Dermis blood vessel endothelial cell (primary cell): Measurements from ENCODE around the gene USP7. TPM values are rescaled to one million over a fixed set of nuclear protein-coding genes. Genes with fewer than 3 reads are reported as not detected.
A peak's percentile ranks its signal among the peaks of the same experiment; 100 is the strongest.
"Not testable (repeated sequence)": the region's sequence is repeated elsewhere in the genome, so short reads cannot be mapped to it uniquely, and the experiment has no call there.

Source experiments
- DNase-seq: peaks from one replicate; pipeline ENCODE4 v3.0.0; 2010
- total RNA-seq: library from RNA; depleted of rRNA; stranded (reverse); fragments of >200 nt; gene quantifications from 2 replicates; pipeline ENCODE4 v1.2.3, GENCODE V29; 2014

The USP7 gene
- total RNA-seq, 1 donor from 2014 or later: 61.3 TPM

DNA sequence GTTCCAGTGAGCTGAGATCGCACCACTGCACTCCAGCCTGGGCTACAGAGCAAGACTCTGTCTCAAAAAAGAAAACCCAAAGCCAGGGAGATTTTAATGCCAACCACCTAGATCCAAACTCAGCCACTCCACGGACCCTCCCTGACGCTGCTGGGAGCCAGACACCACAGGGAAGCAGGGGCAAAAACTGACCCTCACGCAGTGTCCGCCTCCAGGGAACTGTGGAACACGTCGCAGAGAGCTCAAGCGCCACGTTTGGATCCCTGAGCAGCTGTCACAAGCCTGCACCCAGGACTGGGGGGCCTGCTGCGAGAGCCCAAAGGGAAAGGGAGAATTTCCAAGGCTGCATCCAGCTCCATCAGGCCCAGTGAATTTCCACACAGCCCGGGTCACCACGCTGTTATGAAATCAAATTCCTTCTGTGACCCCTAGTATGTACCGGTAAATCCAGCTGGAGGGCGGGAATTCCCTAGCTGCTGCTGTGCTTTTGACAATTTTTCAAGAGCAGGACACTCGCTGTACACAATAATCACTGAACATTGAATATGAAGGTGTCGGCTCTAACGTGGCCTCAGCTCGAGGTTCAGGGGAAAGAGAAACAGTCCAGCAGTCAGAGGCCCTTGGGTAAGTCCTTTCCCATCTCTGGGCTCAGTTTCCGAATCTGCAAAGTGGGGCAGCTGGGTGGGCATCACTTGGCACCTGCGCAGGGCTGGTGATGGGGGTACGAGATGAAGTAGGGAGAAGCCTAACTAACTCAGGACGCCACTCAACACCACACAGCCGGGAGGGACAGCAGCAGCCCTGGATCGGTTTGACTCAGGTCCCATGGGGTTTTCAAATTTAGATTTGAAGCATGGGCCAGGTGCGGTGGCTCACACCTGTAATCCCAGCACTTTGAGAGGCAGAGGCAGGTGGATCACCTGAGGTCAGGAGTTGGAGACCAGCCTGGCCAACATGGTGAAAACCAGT is 103.5 kb downstream of the USP7 start:
- peak; percentile 38 for DNase-seq

DNA sequence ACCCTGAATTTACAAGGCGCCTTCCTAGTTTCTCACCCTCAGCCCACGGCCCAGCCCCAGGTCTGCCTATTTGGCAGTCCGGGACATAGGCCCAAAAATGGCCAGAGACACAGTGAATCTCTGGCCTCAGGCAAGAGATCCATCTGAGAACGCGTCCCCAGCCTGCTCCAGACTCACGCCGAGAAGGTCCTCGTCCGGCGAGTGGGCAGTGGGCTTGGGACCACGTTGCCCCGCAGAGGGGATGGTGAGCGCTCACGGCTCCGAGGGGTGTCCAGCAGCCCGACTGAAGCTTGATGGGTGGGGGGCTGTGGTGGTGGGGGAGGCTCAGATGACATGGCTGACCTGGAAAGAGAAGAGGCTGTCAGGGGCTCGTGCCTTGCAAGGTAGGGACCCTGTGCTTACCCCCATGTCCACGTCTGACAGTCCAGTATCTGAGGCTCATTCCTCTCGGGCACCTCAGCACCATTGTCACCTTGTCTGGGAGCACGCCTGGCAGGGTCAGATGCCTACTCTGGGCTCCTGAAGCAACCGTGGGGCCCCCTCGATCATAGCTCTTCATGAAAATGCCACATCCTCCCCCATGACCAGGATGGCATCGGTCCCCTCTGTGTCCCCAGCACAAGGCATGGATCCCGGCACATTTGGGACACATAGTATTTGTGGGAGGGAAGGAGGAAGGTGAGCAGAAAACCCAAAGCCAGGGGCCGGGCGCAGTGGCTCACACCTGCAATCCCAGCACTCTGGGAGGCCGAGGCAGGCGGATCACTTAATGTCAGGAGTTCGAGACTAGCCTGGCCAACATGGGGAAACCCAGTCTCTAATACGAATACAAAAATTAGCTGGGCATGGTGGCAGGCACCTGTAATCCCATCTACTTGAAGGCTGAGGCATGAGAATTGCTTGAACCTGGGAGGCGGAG is 104.5 kb downstream of the USP7 start:
- no peak for DNase-seq

DNA sequence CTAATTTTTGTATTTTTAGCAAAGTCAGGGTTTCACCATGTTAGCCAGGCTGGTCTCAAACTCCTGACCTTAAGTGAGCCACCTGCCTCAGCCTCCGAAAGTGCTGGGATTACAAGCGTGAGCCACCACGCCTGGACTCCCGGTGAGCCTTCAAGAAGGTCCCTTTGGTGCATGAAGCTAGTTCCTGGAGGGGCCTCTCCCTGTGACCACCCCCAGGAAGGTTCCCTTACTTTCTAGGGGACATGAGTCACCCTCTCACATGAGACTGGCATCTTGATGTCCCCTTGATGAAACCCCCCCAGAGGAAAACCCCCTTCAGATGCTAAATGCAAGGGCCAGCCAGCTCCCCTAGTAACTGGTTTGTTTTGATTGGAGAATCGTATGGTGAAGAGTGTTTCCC is 107.7 kb downstream of the USP7 start:
- DNase-seq: no peak

DNA sequence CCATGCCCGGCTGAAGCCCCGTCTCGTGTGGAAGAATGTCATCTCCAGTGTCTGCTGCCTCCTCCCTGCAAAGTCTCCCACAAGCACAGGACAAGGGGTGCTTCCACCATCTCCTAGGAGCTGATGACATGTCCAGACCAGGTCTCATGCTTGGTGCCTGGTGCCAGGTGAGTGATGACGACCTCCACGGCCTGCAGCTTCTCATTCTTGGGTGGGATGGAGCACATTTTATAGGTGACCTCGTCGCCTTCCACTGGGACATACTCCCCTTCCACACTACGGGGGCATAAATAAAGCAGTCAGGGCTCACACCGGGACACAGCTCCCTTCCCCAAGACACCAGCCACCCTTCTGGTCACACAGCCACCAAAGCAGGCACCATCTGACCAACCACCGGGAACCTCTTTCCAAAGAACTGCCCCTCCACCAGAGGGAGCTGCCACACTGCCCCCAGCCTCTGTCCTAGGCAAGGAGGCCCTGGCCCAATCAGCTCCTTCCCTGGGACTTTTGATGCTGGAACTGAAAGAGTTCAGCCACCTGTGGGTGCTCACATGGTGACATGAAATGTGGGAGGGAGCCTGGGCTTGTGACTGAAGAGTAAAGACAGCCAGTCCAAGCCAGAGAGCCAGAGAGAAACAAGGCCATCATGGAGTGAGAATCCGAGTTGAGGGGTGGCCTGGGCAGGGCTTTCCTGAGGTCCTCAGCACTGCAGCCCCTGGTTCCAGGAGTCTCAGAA is 108.5 kb downstream of the USP7 start:
- DNase-seq: no peak

DNA sequence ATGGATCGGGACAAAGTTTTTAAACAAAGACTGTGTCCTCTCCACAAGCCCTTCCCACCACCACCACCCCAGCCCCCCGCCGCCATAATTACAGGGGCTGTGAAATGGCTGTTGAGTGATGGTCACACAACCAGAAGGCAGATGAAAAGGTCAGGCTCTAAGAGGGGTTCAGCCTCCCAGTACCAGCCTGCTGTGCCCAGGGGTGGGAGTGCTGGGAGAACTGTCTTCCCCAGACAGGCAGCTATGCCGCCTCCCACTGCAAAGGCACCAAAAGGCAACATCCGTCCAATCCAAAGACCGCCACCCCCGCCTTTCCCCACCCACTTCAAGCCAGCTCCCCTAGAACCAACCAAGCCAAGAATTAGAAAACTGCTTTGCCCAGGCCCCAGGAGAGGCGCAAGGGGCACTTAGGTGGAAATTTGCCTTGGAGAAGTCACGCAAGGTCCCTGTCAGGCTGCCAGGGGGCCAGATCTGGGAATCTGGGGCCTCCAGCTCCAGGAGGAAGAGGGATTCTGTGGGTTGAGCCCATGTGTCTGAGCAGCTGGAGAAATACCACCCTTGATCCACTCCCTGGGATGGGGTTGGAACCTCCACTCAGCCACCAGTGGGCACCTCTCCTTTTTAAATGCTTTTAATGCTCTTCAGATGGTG is 109.3 kb downstream of the USP7 start:
- no peak for DNase-seq

DNA sequence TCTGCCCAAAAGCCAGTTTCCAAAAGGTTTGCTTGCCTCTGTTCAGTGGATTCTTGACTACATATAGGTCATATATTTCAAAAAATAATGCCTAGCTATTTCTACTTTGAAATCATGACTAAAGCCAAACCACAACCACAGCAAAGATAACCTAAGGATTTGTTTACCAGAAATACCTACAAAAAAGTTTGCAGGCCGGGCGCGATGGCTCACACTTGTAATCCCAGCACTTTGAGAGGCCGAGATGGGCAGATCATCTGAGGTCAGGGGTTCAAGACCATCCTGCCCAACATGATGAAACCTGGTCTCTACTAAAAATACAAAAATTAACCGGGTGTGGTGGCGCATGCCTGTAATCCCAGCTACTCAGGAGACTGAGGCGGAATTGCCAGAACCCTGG is 110.1 kb downstream of the USP7 start:
- DNase-seq: no peak

DNA sequence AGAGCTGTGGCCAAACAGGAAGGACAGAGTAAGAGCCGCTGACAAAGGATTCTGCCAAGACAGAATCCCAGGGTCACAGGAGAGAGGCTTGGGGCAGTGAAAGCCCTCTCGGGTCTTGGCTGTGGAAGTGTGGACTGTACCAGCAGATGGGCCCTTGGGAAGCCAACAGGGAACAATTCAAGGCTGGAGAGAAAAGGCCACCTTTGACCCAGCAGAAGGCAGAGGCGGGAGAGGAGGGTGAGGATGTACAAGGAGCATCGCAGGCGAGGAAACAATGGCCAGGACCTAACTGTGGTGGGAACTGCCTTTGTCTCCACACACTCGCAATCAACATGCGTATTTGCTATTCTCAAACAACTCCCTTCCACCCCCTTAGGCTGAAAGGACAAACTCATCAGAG is 110.6 kb downstream of the USP7 start:
- peak; percentile 37 for DNase-seq

DNA sequence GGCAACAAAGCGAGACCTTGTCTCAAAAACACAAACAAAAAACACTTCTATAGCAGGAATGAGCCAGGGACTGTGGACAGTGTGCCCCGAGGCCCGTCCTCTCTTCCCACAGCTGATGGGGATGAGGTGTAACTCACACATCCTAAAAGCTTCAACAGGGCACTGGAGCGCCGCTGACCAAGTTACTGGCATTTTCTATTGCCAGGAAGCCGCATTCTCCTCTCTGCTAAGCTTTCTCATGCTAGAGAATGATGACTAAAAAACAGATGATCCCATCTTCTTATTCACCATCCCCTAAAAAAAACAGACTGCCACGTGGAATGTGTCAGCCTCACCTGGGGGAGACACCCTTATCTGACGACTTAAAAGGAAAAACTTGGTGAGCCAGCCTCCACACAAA is 111.2 kb downstream of the USP7 start:
- DNase-seq: no peak

DNA sequence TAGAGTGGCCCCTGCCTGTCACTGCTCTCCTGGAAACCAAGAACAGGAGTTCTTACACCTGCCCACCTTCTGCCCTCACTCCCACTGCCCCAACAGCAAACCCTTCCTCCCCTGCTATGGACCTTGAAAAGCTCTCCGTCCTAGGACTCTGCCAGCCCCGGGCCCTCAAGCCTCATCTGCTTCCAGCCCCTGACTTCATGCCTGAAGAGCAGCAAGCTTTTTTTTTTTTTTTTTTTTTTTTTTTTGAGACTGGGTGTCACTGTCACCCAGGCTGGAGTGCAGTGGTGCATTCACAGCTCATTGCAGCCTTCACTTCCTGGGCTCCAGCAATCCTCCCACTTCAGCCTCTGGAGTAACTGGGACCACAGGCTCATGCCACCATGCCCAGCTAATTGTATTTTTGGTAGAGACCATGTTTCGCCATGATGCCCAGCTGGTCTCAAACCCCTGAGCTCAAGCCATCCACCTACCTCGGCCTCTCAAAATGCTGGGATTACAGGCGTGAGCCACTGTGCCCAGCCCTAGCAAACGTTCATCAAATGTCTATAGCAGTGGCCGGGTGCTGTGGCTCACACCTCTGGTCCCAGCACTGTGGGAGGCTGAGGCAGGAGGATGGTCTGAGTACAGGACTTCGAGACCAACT is 111.8 kb downstream of the USP7 start:
- no peak for DNase-seq

DNA sequence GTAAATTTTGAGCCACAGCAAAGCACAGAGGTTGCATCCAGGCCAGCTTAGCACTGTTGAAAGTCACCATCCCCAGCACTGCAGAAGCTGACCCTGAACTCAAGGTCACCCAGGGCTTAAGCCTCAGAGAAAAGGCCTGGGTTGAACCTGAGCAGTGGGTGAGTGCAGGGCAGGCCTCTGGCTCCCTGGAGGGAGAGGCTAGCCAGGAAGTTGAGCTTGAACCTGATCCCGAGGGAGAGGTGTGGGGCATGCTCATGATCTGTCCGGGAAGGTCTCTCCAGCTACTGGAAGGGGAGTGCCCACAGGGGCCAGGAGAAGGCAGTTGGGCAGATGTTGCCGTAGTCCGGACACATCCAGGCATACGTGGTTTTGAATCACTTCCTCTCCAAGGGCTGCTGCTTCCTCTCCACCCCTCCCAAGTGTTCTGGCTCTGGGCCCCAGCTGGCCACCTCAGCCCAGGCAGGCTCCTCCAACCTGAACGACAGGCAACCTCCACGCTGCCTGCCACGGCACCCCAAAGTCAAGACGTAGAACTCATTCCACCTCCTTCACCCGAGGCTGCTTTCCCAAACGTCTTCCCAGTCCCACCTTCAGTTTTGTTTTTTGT is 113.3 kb downstream of the USP7 start:
- peak; percentile 96 for DNase-seq

DNA sequence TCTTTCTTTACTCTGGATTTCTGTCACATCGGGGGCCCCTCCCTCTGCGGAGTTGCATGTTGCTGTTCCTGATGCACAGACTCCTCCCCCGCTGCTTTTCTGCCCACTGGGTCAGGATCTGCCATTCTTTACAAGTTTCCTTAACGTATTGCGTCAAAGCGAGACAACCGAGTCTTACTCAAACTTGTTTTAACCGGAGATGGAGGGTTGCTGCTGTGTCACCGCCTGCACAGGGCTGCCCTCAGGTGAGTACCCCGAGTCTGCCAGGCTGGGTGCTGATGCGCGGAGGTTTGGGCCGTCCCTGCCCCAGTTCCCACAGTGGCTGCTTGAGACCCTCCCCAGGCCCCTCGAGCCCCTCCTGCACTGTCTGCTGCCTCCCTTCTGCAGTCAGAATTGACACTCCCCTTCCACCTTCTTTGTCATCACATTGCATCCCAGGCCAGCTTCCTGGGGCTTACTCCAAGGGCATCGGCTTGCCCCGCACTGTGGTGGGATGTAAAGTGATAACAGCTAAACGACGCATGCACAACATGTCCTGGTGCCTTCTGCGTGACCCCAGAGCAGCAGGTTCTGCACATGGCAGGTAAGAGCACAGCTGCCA is 114.2 kb downstream of the USP7 start:
- DNase-seq: no peak

DNA sequence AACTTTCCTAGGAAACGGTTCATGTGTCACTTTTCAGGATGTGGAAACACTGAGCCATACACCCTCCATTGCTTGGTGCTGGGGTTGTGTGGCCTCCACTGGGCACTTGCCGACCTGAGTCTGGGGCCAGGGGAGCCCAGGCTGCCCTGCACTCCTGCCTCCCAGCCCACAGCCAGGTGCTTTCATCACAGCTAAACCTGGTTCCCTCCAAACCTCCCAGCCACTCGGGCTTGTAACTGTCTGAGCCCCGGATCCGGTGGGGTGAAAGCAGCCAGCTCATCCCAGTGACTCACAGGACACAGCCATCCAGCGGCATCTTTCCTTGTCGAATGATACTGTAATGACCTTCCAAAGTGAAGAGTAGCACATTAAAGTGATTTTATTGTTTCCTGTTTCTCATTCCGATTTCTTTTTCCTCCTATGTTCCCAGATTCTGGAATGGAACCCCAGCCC is 114.7 kb downstream of the USP7 start:
- peak; percentile 35 for DNase-seq

DNA sequence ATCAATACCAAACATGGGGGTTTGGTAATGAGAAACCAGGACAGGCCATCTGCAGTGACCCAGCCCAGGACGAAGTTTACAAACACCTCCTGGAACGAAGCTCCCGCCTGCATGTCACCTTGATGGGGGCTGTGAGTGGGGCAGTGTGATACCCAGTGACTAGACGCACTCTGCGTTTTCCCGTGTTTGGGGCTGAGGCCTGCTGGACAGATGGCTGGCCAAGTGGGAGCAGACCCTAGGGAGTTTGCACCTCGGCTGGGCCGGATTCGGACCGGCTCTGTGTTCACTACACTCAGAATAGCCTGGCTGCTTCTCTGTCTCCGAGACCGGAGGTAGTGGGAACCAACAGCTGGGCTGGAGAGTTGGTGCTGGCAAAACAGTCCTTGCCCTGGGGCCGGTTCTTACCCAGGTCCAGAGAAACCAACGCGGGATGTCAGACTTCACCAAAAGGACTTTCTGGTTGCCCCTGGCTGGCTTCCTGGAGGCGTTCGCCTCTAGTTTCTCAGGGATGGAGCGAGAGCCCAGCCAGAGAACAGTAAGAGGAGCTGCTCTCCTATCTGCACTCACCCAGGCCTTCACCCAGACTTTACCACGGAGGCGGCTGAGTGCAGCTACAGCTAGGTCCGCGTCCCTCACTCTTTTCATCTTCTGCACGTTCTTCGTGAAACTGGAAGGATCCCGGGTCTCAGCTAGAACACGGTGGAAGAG is 115.3 kb downstream of the USP7 start:
- no peak for DNase-seq

DNA sequence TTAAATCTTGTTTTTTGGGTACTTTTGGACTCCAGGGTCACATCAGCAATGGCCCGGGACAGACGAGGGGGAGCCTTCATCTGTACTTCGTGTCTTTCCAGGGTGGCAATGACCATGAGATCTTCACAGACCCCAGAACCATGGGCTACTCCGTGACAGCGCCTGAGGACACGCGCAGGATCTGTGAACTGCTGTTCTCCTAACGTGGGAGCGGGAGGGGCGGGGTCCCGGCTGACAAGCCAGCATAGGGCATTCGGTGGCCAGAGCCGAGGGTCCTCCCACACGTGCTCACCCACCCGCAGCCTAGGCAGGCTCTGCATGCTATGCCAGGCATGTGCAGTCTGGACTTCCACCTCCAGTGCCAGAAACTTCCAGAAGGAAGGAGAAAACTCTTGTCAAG is 116.1 kb downstream of the USP7 start:
- no peak for DNase-seq

DNA sequence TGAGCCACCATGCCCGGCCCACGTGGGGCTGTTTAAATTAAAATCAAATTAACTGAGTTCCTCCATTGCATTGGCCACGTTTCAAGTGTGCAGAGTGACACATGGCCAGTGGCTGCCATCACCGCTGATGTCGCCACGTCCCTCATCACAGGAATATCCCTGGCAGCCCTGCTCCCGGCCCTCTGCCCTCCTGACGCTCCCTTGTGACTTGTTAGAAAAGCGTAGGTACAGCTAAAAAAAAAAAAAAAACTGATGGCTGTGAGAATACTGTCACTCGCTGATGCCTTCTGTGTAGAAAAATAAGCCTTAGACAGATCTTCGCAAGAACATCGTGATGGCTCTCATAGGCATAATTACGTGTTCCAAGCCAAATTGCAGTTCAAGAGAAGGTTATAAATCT is 116.6 kb downstream of the USP7 start:
- no peak for DNase-seq

DNA sequence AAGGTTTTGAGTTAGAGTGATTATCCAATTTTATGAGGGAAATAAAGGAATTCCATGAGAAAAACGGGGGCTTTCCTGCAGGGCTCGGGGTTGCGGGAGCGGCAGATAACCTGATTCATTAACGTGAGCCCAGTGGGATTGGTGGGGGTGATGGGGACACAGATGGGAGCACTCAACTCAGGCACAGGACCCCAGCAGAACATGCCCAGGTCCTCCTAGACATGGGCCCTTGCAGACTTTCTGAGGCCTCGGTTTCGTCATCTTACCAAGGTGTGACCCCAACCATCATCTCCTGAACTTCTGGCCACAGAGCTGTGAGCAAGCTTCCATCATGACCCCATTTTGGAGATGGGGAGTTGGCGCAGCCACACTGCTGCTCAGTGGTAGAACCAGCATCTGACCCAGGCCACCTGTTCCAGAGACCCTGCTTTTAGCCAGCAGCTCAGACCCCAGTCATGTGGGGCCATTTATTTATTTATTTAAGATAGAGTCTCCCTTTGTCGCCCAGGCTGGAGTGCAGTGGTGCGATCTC is 117.2 kb downstream of the USP7 start:
- DNase-seq: no peak

DNA sequence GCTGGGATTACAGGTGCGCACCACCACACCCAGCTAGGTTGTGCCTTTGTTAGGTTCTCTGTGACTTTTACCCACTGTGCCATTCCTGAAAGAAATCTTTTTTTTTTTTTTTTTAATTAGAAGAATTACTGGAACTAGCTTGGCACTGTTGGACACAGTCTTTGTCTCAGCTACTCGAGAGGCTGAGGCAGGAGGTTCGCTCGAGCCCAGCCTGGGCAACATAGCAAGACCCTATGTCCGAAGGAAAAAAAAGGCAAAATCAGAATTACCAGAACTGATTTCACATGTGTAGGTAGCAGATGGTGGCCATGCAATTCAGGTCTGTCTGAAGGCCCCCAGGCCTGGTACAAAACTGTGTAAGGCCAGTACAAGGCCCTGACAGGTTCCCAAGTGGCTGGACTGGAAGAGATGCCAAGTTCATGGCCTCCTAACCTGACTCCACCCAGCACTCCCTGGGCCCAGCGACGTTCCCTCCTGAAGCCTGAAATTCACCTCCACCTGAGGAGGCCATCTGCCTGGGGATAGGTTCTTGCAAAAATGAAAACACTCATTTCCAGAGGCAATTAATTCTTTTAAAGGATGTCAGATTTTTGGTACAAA is 117.9 kb downstream of the USP7 start:
- DNase-seq: no peak

DNA sequence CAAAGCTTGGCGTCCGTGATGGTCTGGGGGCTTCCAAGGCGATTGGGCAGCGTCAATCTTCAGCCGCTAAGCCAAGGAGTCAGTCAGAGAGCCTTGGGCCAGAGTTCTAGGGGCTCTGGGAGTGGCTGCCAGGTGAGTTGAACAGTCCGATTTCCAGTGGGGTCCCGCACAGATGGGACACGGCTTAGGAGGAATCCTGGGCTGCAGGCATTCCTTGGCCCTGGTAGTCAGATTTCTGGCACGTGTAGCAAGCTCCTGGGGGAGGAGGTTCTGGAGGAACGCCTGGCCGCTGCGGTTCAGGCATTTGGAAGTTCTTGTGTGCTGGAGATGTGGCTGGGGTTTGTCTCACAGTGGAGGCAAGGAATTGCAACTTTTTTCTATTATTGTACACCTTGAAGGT is 120.4 kb downstream of the USP7 start:
- not testable (repeated sequence) for DNase-seq
